GM12878 (cell line): ENCODE measurements around the gene KIF1C. TPM values are rescaled to one million over a fixed set of nuclear protein-coding genes. Genes with fewer than 3 reads are reported as not detected.

ENCODE experiments used
- ATAC-seq: fragments of 200-7000 bp; cut with Tn5 transposase; 3 replicates; pipeline ENCODE4 v1.9.1; 2020; ENCODE audit warnings: mild to moderate bottlenecking, moderate library complexity
- BruUV-seq: library from RNA; stranded (reverse); fragments of 400-500 nt; replicated peaks from 2 replicates; lab custom pipeline; 2021; lab: Mats Ljungman, UMichigan
- CTCF ChIA-PET: fragments of 300-600 bp; sonication (Branson Sonifier 250); formaldehyde crosslinking; extraction: SDS; loops from one replicate; lab custom pipeline; 2021; ENCODE audit warnings: inconsistent platforms; lab: Yijun Ruan, JAX
- POLR2A ChIA-PET: fragments of 350-600 bp; formaldehyde crosslinking; extraction: SDS; loops from one replicate; lab custom pipeline; 2021; ENCODE audit warnings: inconsistent platforms; lab: Charles Lee
- RAD21 ChIA-PET: fragments of 300-600 bp; sonication (Branson Sonifier 250); formaldehyde crosslinking; loops from one replicate; lab custom pipeline; 2023; ENCODE audit warnings: antibody characterized with exemption; ENCODE audit not compliant: unreplicated experiment; lab: Charles Lee
- SMC1A ChIA-PET: fragments of 300-600 bp; sonication (Branson Sonifier 250); formaldehyde crosslinking; loops from one replicate; lab custom pipeline; 2023; ENCODE audit not compliant: unreplicated experiment, uncharacterized antibody; lab: Charles Lee
- DNase-seq: peaks from one replicate; pipeline ENCODE4 v3.0.0-alpha.2; 2011; ENCODE audit warnings: low read depth, low spot score
- FAIRE-seq: peaks from 3 replicates; lab custom pipeline; 2011; peaks lifted over from hg19 to GRCh38; lab: Jason Lieb, UNC
- H2AFZ ChIP-seq: 2 replicates; pipeline ENCODE4 v1.6.0; 2011; ENCODE audit warnings: low read depth, low read length, control low read depth; ENCODE audit not compliant: control insufficient read depth
- H3K27ac ChIP-seq: 2 replicates; pipeline ENCODE4 v1.5.1; 2011; ENCODE audit warnings: control low read depth; ENCODE audit not compliant: control insufficient read depth, insufficient read depth
- H3K27me3 ChIP-seq, 2 experiments: replicated peaks in 1 of 2; 2 replicates each; pipeline versions ENCODE4 v1.6.0 to v1.6.1; 2011; ENCODE audit warnings: low read length in 1 of 2; ENCODE audit not compliant: control insufficient read depth in 2 of 2, insufficient read depth in 2 of 2
- H3K36me3 ChIP-seq, 2 experiments: 2 replicates each; pipeline ENCODE4 v1.5.1; 2011; ENCODE audit warnings: low read length in 1 of 2; ENCODE audit not compliant: control insufficient read depth in 2 of 2, insufficient read depth in 2 of 2
- H3K4me1 ChIP-seq: 2 replicates; pipeline ENCODE4 v1.6.1; 2011; ENCODE audit warnings: mild to moderate bottlenecking, low read length, moderate library complexity, mixed read lengths; ENCODE audit not compliant: control insufficient read depth, insufficient read depth
- H3K4me2 ChIP-seq: 2 replicates; pipeline ENCODE4 v1.6.0; 2011; ENCODE audit warnings: control low read depth; ENCODE audit not compliant: control insufficient read depth, insufficient read depth
- H3K4me3 ChIP-seq: fragments of 200-600 bp; sonication (generic); 2 replicates; pipeline ENCODE4 v1.5.1; 2016
- H3K79me2 ChIP-seq: 2 replicates; pipeline ENCODE4 v1.6.0; 2011; ENCODE audit warnings: low read length; ENCODE audit not compliant: control insufficient read depth, insufficient read depth
- H3K9ac ChIP-seq: 2 replicates; pipeline ENCODE4 v1.8.0; 2011; ENCODE audit warnings: low read length, control low read depth, mixed read lengths; ENCODE audit not compliant: control insufficient read depth, insufficient read depth
- H3K9me3 ChIP-seq: replicated peaks from 3 replicates; pipeline ENCODE4 v1.5.1; 2011; ENCODE audit warnings: mild to moderate bottlenecking, low read length; ENCODE audit not compliant: control insufficient read depth, insufficient read depth
- H4K20me1 ChIP-seq: 2 replicates; pipeline ENCODE4 v1.6.0; 2011; ENCODE audit not compliant: control insufficient read depth, insufficient read depth
- BCL11A ChIP-seq: IDR thresholded peaks from 2 replicates; pipeline ENCODE4 v1.6.1; 2011; ENCODE audit warnings: low read depth, low read length
- CEBPB ChIP-seq, 2 experiments: fragments of 150-350 bp in 1 of 2; IDR thresholded peaks; 2 replicates each; pipeline ENCODE4 v1.6.1; 2012 to 2014; ENCODE audit warnings: low read depth in 2 of 2, low read length in 2 of 2, borderline replicate concordance in 1 of 2, inconsistent platforms in 1 of 2
- FOS ChIP-seq: IDR thresholded peaks from 3 replicates; pipeline ENCODE4 v1.6.1; 2011; ENCODE audit warnings: borderline replicate concordance; ENCODE audit not compliant: insufficient read length; ENCODE audit errors: extremely low read depth
- FOXM1 ChIP-seq: IDR thresholded peaks from 2 replicates; pipeline ENCODE4 v1.6.1; 2012; ENCODE audit warnings: low read depth, mild to moderate bottlenecking, inconsistent platforms, low read length, moderate library complexity
- MEF2A ChIP-seq: IDR thresholded peaks from 2 replicates; pipeline ENCODE4 v1.6.1; 2011; ENCODE audit warnings: low read depth, mild to moderate bottlenecking, low read length, moderate library complexity; ENCODE audit not compliant: insufficient read depth
- MTA3 ChIP-seq: IDR thresholded peaks from 2 replicates; pipeline ENCODE4 v1.6.1; 2012; ENCODE audit warnings: low read length, inconsistent platforms, borderline replicate concordance
- ZBTB4 ChIP-seq: fragments of 450-650 bp; formaldehyde crosslinking; IDR thresholded peaks from 2 replicates; pipeline ENCODE4 v1.4.0; 2022; ENCODE audit warnings: mild to moderate bottlenecking, moderate library complexity
- WGBS: methylation state at CpG from one replicate; pipeline ENCODE4 v1.1.6; 2016; ENCODE audit warnings: low lambda C conversion rate; ENCODE audit not compliant: insufficient replicate concordance, insufficient coverage; ENCODE audit errors: missing lambda C conversion rate; 5-methylcytosine and 5-hydroxymethylcytosine counted together
- in situ Hi-C: fragments of 300-500 bp; cut with MboI; formaldehyde crosslinking; loops from 9 replicates; pipeline ENCODE4 v1.14.3; 2018; ENCODE audit warnings: mixed read lengths
- intact Hi-C: fragments of 100-400 bp; cut with micrococcal nuclease; formaldehyde crosslinking; loops from one replicate; pipeline ENCODE4 v1.14.2; 2022; ENCODE audit not compliant: unreplicated experiment
- polyA plus RNA-seq, 11 experiments: library from polyadenylated mRNA; depleted of rRNA in 4 of 11; unstranded in 6 of 11; stranded (reverse) in 5 of 11; fragments of >200 nt; fragmentation: Nextera tagmentation in 4 of 11; fragmentation: Illumina TruSeq in 1 of 11; extraction: Ambion mirVana in 4 of 11; extraction: Trizol in 1 of 11; gene quantifications; 1 replicate in 1 of 11; 2 replicates in 10 of 11; pipeline versions ENCODE4 v1.2.1 to v1.2.3, GENCODE V29; 2011 to 2016; ENCODE audit warnings: inconsistent platforms in 2 of 11, missing spikeins in 2 of 11, low read depth in 1 of 11
- total RNA-seq, 4 experiments: library from RNA; depleted of rRNA in 3 of 4; stranded (reverse); fragments of >200 nt in 3 of 4; fragmentation: Illumina TruSeq in 1 of 4; extraction: Trizol in 1 of 4; gene quantifications; 2 replicates each; pipeline versions ENCODE4 v1.2.1 to v1.2.3, GENCODE V29; 2013 to 2021

KIF1C gene
- total and polyA plus RNA-seq, 10 of the 15 experiments (the other 5 are each of a cell fraction or from before 2014, with no cell fraction given): 1.4 to 65.9 (median 21.1) TPM

GRCh38 chr17:5024604-5025003, 26.9 kb downstream of the KIF1C start:
- Histone ChIP-seq H3K9me3 (no peaks in the 10 kb centered on the region), H3K4me3 (no peak overlapping the region), H3K4me2 (no peak overlapping the region), H3K36me3 (peaks cover 9 to 21% of the 10 kb centered on the region in 2 experiments), H3K9ac (no peak overlapping the region), H3K79me2 (no peaks in the 10 kb centered on the region), H3K4me1 (no peaks in the 10 kb centered on the region), H2AFZ (no peak overlapping the region), H3K27me3 (no peaks in the 10 kb centered on the region), H4K20me1 (no peaks in the 10 kb centered on the region), H3K27ac (no peak overlapping the region)
- FAIRE-seq (no peak), ATAC-seq (no peak), DNase-seq (no peak)
- ChIA-PET POLR2A (interaction anchor here (0.6 kb wide), 1 partner anchor 1323 kb away, joined by 6 read pairs; no protein-coding TSS in a partner anchor), RAD21 (no interaction called here), SMC1A (no interaction called here), CTCF (no interaction called here)
- no TSS peak for BruUV-seq
- intact Hi-C loops: no loop called here
- TF ChIP-seq FOS (no peak), BCL11A (no peak), MEF2A (no peak), FOXM1 (no peak), ZBTB4 (CRISPR knock-in tag) (no peak), MTA3 (no peak), CEBPB (IDR thresholded peaks at IDR 0.05; ENCODE audit: borderline replicate concordance in 1 of 2, low read depth in 2 of 2, low read length in 2 of 2) (no peak)
- in situ Hi-C loops: no loop called here
- WGBS: 100% methylated on average over 4 of the region's 4 CpGs
